HG02840 (cell line): ENCODE results near the gene TAX1BP1.
"Not testable (repeated sequence)": the region's sequence is repeated elsewhere in the genome, so short reads cannot be mapped to it uniquely, and the experiment has no call there.

ENCODE experiments used
- ATAC-seq: cut with Tn5 transposase; IDR thresholded peaks from one replicate; pipeline ENCODE4 v1.9.1; 2021; ENCODE audit warnings: mild to moderate bottlenecking, moderate library complexity, moderate number of reproducible peaks; ENCODE audit not compliant: unreplicated experiment, low FRiP score

TAX1BP1 gene

GRCh38 chr7:27840760-27841364 is 100.9 kb downstream of the TAX1BP1 start:
- ATAC-seq: no peak

DNA sequence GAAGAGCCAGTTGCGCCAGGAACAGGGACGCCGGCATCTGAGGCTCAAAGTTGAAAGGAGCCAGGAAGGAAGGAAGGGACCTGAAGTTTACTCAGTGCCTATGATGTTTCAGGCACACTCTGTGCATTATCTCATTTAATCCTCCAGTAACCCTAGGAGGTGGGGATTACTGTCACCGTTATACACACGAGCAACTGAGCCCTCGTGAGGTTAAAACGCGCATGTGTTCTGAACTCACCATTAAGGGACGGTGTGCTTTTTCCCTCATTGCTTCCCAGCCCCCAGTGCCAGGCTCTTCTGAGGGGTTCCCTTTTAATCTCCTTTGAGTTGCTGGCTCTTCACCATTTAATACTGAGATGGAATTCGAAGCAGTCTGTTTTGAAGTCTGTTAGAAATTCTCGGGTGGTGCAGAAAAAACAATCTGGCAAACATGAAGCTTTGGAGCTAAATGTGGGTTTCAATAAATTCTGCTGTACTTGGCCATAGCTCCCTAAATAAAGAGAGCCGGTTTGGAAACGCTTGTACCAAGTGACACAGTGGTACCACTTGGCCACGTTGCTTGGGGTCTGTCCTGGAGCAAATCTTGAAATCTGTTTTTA is 102.2 kb downstream of the TAX1BP1 start:
- ATAC-seq: no peak

DNA sequence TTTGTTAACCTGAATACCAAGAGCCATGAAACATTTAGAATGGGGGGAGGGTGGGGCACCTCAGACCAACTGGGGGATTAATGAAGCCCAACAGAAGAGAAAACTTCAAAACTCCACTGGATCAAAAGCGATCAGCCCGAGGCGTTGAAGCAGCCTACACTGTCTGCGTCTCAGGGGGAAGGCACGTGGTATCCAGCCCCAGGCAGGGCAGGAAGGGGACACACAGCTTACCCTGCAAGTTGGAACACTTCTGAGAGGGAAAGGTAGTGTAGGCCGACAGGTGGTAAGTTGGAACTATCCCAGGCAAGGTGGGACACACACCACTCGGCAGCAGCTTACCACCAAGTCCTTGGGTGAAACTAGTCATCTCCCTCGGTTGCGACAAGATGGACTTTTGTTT is 102.9 kb downstream of the TAX1BP1 start:
- ATAC-seq: no peak

- no peak for ATAC-seq
Measured at GRCh38 chr7:27843584-27844305, 103.8 kb downstream of the TAX1BP1 start.

GRCh38 chr7:27846388-27846787 is 106.4 kb downstream of the TAX1BP1 start:
- ATAC-seq: no peak

DNA sequence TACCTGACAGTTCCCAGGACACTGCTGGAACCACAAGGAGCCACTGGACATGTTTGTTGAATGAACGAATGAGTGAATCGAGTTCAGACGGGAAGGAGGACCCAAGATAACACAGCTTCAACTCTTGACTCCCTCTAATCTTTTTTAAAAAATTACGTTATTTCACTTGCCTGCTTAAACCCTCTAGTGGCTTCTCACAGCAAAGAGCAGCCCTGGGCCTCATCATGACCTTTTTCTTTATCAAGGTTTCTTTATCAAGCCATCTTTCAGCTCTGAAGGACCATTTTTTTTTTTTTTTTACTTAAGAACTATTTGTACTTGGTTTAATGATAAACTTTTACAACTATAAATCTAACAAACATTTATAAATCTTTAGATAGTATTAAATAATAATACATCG is 110.6 kb downstream of the TAX1BP1 start:
- no peak for ATAC-seq

DNA sequence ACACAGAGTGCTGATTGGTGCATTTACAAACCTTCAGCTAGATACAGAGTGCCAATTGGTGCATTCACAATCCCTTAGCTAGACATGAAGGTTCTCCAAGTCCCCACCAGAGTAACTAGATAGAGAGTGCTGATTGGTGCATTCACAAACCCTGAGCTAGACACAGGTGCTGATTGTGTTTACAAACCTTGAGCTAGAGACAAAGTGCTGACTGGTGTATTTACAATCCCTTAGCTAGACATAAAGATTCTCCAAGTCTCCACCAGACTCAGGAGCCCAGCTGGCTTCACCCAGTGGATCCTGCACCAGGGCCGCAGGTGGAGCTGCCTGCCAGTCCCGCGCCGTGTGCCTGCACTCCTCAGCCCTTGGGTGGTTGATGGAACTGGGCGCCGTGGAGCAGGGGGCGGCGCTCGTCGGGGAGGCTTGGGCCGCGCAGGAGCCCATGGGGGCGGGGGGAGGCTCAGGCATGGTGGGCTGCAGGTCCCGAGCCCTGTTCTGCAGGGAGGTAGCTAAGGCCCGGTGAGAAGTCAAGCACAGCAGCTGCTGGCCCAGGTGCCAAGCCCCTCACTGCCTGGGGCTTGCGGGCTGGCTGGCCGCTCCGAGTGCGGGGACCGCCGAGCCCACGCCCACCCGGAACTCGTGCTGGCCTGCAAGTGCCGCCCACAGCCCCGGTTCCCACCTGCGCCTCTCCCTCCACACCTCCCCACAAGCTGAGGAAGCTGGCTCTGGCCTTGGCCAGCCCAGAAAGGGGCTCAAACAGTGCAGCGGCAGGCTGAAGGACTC is 116.9 kb downstream of the TAX1BP1 start:
- not testable (repeated sequence) for ATAC-seq

- ATAC-seq: no peak
Measured at GRCh38 chr7:27860800-27861199, 120.8 kb downstream of the TAX1BP1 start.

DNA sequence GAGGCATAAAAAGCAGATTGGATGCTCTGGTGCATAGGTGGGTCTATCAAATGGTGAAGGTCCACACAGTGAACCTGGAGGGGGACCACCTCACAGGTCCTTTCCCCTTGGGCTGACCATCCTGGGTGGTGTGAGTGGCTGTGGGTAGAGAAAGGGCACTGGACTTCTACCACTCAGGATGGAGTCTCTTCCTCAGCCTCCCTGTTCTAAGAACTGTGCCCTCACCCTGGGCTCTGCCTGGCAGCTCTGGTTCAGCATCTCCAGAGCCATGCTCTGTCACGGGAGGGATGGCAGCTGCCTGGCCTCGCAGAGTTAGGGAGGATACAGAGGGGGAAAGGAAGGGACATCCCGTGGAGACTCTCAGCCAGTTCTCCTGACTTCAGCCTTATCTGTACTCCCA is 121.8 kb downstream of the TAX1BP1 start:
- no peak for ATAC-seq

GRCh38 chr7:27863880-27864279 is 123.9 kb downstream of the TAX1BP1 start:
- ATAC-seq: no peak

DNA sequence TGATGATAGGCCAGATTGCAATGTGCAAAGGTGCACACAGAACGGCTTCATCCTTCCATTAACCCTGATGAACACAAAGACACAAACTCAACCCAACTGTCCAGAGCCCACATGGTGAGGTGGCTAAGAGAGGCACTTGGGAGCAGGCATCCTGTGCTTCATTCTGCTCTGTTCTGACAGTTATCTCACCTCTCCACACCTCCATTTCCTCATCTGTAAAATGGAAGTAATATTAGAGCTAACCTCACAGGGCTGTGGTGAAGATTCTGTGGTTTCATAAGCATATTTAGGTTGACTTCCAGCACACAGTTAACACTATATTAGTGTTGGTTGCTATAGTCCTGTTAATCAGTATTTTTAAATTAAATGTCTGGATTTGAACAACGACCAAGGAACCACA is 126.3 kb downstream of the TAX1BP1 start:
- no peak for ATAC-seq

- ATAC-seq: no peak
Measured at GRCh38 chr7:27866828-27867672, 127.1 kb downstream of the TAX1BP1 start.

DNA sequence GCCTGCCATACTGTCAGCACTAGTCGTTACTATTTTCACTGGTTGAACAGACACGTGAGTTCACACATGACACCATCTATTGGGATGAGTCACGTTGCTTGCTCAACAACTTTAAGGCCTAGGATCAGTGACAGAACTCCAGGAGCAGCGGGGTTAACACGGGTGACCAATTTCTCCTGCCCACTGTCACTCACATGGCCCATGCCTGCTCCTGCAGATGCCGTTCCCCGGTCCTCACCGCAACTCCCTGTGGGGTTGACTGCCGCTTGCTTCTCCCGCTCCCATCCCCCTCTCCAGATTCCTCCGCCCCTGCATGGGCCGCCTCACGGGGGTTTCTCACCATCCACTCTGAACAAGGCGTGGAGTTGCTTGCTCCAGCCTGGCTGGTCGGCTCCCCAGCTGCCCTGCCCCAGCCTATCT is 128.2 kb downstream of the TAX1BP1 start:
- no peak for ATAC-seq

DNA sequence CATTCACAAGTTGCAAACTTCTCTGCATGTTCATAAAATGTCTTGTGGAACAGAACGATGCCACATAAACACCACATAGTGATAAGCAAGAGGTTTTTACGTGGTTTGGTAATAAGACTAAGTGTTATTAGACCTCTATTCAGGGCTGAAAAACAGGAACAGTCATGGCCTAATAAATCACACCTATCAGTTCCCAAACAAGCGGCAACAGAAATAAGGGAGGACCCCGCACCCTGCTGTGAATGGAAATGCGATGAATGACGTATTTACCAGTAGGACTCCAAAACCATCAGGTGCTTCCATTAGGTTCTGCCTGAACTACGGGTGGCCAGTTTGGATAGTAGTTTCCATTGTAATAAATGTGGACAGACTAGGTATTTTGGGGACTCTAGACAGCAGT is 129.1 kb downstream of the TAX1BP1 start:
- no peak for ATAC-seq

DNA sequence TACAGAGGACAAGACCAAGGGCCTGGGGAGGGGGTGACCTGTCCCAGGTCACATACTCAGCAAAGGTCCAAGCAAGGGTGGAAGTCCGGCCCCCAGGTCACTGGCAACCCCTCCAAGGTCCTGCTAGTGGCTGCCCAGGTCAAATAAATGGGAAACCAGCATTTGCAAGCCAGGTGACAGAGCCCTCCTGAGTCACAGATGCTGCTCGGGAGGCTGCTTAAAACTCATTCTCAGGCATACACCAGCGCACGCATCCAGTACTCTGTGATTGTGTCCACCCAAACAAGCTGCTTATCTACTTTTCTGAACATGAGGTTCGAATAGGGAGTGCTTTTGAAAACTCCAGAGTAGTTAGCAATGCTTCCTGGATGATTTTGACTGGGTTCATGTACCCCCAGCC is 130.6 kb downstream of the TAX1BP1 start:
- ATAC-seq: no peak

GRCh38 chr7:27871086-27871485 is 131.1 kb downstream of the TAX1BP1 start:
- no peak for ATAC-seq

- ATAC-seq: no peak
Measured at GRCh38 chr7:27871866-27872265, 131.9 kb downstream of the TAX1BP1 start.

- no peak for ATAC-seq
Measured at GRCh38 chr7:27872356-27873275, 132.7 kb downstream of the TAX1BP1 start.
